Smooth muscle cell (in vitro differentiated cells): ENCODE results near the gene DPYD. TPM values are rescaled to one million over a fixed set of nuclear protein-coding genes. Genes with fewer than 3 reads are reported as not detected.

Experiments used
- DNase-seq: peaks from one replicate; lab custom pipeline; 2025; ENCODE audit not compliant: unreplicated experiment; lab: John Stamatoyannopoulos, UW
- H2AFZ ChIP-seq: fragments of 200-600 bp; sonication (generic); 2 replicates; pipeline ENCODE4 v1.6.0; 2016; ENCODE audit warnings: antibody characterized with exemption, low read depth, mild to moderate bottlenecking
- H3F3A ChIP-seq: fragments of 200-600 bp; sonication (generic); 2 replicates; pipeline ENCODE4 v1.6.0; 2017; ENCODE audit warnings: antibody characterized with exemption, low read depth
- H3K27ac ChIP-seq: fragments of 200-600 bp; sonication (generic); 2 replicates; pipeline ENCODE4 v1.5.1; 2016; ENCODE audit warnings: low read depth, mild to moderate bottlenecking
- H3K27me3 ChIP-seq: fragments of 200-600 bp; sonication (generic); 2 replicates; pipeline ENCODE4 v1.6.1; 2016; ENCODE audit warnings: low read depth, mild to moderate bottlenecking
- H3K36me3 ChIP-seq: fragments of 200-600 bp; sonication (generic); 2 replicates; pipeline ENCODE4 v1.5.1; 2016; ENCODE audit warnings: low read depth
- H3K4me1 ChIP-seq: fragments of 200-600 bp; sonication (generic); 2 replicates; pipeline ENCODE4 v1.5.1; 2016; ENCODE audit warnings: low read depth
- H3K4me2 ChIP-seq: fragments of 200-600 bp; sonication (generic); 2 replicates; pipeline ENCODE4 v1.6.0; 2016; ENCODE audit warnings: mild to moderate bottlenecking
- H3K4me3 ChIP-seq: fragments of 200-600 bp; sonication (generic); 2 replicates; pipeline ENCODE4 v1.5.1; 2016; ENCODE audit warnings: mild to moderate bottlenecking
- H3K79me2 ChIP-seq: fragments of 200-600 bp; sonication (generic); 2 replicates; pipeline ENCODE4 v1.6.0; 2016; ENCODE audit warnings: low read depth, mild to moderate bottlenecking
- H3K9ac ChIP-seq: fragments of 200-600 bp; sonication (generic); 2 replicates; pipeline ENCODE4 v1.6.0; 2016; ENCODE audit warnings: low read depth
- H3K9me3 ChIP-seq: fragments of 200-600 bp; sonication (generic); replicated peaks from 2 replicates; pipeline ENCODE4 v1.5.1; 2016; ENCODE audit warnings: low read depth
- H4K20me1 ChIP-seq: fragments of 200-600 bp; sonication (generic); 2 replicates; pipeline ENCODE4 v1.6.0; 2016; ENCODE audit warnings: low read depth
- WGBS: methylation state at CpG from one replicate; pipeline ENCODE4 v1.1.7; 2016; ENCODE audit warnings: low lambda C conversion rate; 5-methylcytosine and 5-hydroxymethylcytosine counted together
- polyA plus RNA-seq: library from polyadenylated mRNA; unstranded; fragments of >200 nt; fragmentation: Nextera tagmentation; extraction: Ambion mirVana; gene quantifications from 2 replicates; pipeline ENCODE4 v1.2.1, GENCODE V29; 2016
- total RNA-seq: library from RNA; depleted of rRNA; stranded (reverse); fragments of >200 nt; gene quantifications from 2 replicates; pipeline ENCODE4 v1.2.3, GENCODE V29; 2014
- TF ChIP-seq, protein P1 (sequence below): fragments of 200-600 bp; sonication (generic); IDR thresholded peaks from 2 replicates; pipeline ENCODE4 v1.5.1; 2017; ENCODE audit warnings: borderline replicate concordance, mild to moderate bottlenecking, antibody characterized with exemption; ENCODE audit not compliant: insufficient read depth, poor library complexity, severe bottlenecking

The DPYD gene
- total and polyA plus RNA-seq, 2 experiments from 2014 or later = 1.8 to 2.0 TPM

DNA sequence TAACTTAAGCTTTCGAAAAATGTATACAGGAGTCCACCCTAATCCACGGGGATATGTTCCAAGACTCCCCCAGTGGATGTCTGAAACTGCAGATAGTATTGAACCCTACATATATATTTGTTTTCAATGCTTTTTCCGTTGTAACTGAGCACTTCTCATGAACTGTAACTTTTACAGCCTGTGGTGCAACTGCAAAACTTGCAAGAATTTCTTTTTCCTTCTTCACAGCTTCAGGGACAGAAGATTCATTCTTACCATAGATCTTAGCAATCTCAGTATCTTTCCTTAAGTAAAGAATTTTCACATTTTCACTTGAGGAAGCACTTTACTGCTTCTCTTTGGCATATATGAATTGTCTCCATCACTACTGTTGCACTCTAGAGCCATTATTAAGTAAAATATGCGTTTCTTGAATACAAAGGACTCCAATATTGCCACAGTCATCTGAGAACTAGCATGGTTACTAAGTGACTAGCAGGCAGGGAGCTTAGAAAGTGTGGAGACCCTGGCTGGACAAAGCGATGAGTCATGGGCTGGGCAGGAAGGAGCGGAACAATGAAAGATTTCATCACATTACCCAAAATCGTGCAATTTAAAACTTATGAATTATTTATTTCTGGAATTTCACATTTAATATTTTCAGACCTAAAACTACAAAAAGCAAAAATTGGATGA is 14.1 kb downstream of the DPYD start:
- Histone ChIP-seq H3K27me3 (no peaks in the 10 kb centered on the region), H3K36me3 (no peaks in the 10 kb centered on the region), H3F3A (no peaks in the 10 kb centered on the region), H3K79me2 (no peaks in the 10 kb centered on the region), H3K9me3 (no peaks in the 10 kb centered on the region), H4K20me1 (no peaks in the 10 kb centered on the region), H3K4me3 (no peak overlapping the region), H3K4me1 (no peaks in the 10 kb centered on the region), H3K4me2 (peak overlapping the region; percentile 38), H3K9ac (no peak overlapping the region), H2AFZ (peak overlapping the region; percentile 32), H3K27ac (peak overlapping the region; percentile 42)
- DNase-seq = no peak
- TF ChIP-seq, protein P1, sequence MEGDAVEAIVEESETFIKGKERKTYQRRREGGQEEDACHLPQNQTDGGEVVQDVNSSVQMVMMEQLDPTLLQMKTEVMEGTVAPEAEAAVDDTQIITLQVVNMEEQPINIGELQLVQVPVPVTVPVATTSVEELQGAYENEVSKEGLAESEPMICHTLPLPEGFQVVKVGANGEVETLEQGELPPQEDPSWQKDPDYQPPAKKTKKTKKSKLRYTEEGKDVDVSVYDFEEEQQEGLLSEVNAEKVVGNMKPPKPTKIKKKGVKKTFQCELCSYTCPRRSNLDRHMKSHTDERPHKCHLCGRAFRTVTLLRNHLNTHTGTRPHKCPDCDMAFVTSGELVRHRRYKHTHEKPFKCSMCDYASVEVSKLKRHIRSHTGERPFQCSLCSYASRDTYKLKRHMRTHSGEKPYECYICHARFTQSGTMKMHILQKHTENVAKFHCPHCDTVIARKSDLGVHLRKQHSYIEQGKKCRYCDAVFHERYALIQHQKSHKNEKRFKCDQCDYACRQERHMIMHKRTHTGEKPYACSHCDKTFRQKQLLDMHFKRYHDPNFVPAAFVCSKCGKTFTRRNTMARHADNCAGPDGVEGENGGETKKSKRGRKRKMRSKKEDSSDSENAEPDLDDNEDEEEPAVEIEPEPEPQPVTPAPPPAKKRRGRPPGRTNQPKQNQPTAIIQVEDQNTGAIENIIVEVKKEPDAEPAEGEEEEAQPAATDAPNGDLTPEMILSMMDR = no peak
- WGBS = 67% methylated on average over 7 of the region's 7 CpGs

DNA sequence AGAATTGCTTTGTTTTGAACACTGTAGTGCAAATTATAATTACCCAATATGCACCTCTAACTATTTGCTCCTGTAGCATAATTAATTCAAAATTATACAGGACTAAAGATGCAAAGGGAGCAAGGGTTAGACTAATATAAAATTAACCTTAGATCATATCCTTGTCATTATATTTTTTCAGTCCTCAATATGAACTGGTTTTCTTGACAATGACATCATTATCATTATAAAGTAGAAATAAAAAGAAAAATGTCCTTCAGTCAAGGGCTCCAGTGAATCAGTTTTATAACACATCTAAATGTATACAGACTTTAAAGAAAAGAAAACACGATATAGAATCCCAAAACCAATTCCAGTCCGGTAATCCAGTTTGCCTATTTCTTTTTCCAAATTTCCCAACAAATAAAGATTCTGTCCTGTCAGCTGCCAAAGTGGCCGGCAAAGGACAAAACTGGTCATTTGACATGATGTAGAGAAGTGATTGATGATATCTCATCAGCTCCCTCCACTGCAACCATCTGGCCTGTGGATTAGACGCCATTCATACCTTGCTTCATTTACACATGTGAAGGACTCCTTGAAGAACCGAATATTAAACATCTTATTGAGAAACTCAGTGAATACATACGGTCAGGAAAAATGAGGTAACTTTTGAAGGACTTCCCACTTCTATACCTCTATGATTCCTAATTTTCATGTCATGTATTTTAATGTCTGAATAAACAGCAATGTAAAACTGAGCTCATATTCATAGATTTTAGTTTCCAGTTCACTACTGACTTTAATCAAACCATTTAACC is 15.5 kb downstream of the DPYD start:
- no peak overlapping the region for H3K4me2 ChIP-seq
- DNase-seq = no peak
- H4K20me1 ChIP-seq = no peaks in the 10 kb centered on the region
- TF ChIP-seq, protein P1 = no peak
- H3K9me3 ChIP-seq = no peaks in the 10 kb centered on the region
- H3K27ac ChIP-seq = no peak overlapping the region
- H3K4me3 ChIP-seq = no peak overlapping the region
- H3K4me1 ChIP-seq = no peaks in the 10 kb centered on the region
- no peak overlapping the region for H3K9ac ChIP-seq
- no peaks in the 10 kb centered on the region for H3K27me3 ChIP-seq
- H3K79me2 ChIP-seq = no peaks in the 10 kb centered on the region
- 89% methylated on average over 6 of the region's 6 CpGs for WGBS
- H2AFZ ChIP-seq = no peak overlapping the region
- no peaks in the 10 kb centered on the region for H3F3A ChIP-seq
- H3K36me3 ChIP-seq = no peaks in the 10 kb centered on the region

DNA sequence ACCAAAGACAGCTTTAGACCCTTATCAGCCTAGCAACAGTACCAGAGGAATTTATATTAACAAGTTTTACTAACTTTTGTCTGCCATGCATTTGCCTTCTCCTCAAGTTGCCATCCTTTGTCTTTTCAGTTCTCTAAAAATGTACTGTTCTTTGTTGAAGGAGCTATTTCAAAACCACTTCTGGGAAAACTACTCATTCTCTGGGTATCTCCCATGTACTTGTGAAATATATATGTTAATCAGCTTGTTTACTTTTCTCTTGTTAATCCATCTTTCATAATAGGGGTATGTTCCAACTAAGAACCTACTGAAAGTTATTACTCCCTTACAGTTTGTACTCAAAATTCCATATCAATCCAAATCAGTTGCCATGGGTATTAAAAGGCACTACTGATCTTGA is 16.3 kb downstream of the DPYD start:
- Histone ChIP-seq H3K4me3 (no peak overlapping the region), H3K36me3 (no peaks in the 10 kb centered on the region), H2AFZ (no peak overlapping the region), H3K9me3 (no peaks in the 10 kb centered on the region), H4K20me1 (no peaks in the 10 kb centered on the region), H3K79me2 (no peaks in the 10 kb centered on the region), H3F3A (no peaks in the 10 kb centered on the region), H3K4me2 (no peak overlapping the region), H3K9ac (no peak overlapping the region), H3K27me3 (no peaks in the 10 kb centered on the region), H3K27ac (no peak overlapping the region), H3K4me1 (no peaks in the 10 kb centered on the region)
- TF ChIP-seq, protein P1 = no peak
- no peak for DNase-seq
